NCI-H146 treated with DMSO at 0.1 percent for 48 hours (cell line): ENCODE results near the gene TTC7B.
A peak's percentile ranks its signal among the peaks of the same experiment; 100 is the strongest.

ENCODE experiments used
- DNase-seq: peaks from one replicate; lab custom pipeline; 2025; ENCODE audit not compliant: unreplicated experiment; lab: John Stamatoyannopoulos, UW

TTC7B gene

GRCh38 chr14:90742252-90742651 is 74.0 kb downstream of the TTC7B start:
- no peak for DNase-seq

- DNase-seq: no peak
Measured at GRCh38 chr14:90741682-90741946, 74.6 kb downstream of the TTC7B start.

GRCh38 chr14:90740946-90741681 is 75.1 kb downstream of the TTC7B start:
- no peak for DNase-seq

GRCh38 chr14:90740081-90740480 is 76.1 kb downstream of the TTC7B start:
- DNase-seq: no peak

DNA sequence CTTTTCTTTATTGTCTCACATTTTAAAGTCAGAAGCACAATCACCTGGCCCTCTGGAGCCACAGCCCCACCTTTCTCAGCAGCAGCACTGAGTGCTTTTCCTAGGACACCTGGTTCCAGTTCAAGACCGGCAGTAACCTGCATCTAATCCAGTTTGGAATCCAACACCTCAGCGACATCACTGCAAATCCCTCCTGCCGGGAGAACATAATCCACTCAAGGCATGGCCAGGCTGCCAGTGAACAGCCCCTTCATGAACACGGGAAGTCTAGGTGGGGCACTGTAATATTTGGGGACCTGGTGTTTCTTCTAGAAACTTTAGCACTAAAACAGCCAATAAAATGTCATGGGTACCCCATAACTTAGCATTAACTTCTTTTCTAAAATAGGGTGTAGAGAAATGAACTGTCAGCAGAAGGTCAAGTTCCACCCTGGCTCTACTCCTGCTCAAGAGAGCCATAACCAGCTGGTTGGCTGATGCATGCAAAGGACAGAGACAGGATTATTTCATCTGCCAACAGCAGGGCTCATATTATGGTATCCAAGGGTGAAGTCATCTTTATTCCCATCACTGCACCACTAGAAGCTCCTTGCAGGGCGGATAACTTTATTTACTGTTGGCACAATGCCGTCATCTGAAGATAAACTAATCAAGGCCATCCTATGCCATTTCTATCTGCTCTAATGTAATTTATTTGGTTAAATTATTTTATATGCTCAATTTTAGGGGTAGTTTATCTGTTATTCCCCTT is 76.7 kb downstream of the TTC7B start:
- no peak for DNase-seq

GRCh38 chr14:90733139-90733808 is 83.0 kb downstream of the TTC7B start:
- DNase-seq: no peak

DNA sequence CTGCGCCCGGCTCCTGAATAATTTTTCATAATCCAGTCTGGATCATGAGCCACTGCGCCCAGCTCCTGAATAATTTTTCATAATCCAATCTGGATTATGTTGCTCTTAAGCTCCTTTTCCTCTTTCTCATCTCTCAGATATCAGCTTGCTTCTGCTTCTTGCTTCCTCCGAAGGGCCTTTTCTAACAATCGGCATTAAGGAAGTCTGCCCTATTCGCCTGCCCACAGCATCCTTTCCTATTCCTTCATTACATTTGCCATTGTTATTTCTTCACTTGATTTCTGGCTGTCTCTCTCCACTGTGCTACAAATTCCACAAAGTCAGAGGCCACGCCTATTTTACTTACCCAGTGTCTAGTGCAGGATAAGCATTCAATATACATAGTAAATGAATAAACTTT is 83.5 kb downstream of the TTC7B start:
- no peak for DNase-seq

- DNase-seq: no peak
Measured at GRCh38 chr14:90732139-90732538, 84.1 kb downstream of the TTC7B start.

GRCh38 chr14:90731487-90731886 is 84.7 kb downstream of the TTC7B start:
- DNase-seq: no peak

DNA sequence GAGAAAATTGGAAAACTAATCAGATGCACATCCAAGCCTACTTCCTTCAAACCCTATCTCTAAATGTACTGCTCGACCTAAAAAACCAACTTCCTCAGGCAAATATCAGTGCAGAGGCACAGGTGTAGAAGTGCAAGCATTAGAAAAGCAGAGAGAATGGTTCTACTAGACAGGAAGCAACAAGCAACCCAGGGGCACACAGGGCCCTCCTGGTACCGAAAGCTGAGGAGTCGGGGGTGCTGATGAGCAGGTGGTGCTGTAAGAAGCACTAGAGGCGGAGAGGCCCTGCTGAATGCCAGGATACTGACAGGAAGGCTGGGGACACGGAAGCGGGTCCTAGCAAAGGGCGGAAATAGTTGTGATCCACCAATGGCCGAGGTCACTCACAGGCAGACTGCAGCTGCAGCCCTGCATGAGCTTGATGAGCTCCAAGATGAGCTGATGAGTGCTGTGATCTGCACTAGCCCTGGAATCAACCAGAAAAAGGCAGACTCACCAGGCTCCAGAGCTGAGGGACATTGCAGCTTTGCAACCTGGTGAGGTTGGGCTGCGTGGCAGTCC is 85.9 kb downstream of the TTC7B start:
- no peak for DNase-seq

DNA sequence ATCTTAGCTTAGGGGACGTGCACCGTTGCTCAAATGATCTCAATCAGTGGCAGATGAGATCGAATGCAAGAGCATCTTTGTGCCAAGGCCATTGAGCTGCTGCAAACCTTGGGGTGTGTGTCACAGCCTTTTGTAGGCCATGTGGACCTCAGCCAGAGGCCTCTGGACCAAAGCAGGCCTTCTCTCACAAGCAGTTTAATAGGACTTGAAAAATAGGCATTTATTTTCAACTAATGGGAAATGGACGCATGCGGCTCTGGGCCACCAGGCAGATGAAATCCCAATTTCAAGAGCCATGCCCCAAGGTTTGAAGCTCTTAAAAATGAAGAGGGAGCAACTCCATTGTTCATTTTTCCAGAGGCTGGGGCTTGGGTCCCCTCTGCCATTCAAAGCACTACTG is 87.3 kb downstream of the TTC7B start:
- no peak for DNase-seq

GRCh38 chr14:90727082-90727481 is 89.1 kb downstream of the TTC7B start:
- DNase-seq: no peak

DNA sequence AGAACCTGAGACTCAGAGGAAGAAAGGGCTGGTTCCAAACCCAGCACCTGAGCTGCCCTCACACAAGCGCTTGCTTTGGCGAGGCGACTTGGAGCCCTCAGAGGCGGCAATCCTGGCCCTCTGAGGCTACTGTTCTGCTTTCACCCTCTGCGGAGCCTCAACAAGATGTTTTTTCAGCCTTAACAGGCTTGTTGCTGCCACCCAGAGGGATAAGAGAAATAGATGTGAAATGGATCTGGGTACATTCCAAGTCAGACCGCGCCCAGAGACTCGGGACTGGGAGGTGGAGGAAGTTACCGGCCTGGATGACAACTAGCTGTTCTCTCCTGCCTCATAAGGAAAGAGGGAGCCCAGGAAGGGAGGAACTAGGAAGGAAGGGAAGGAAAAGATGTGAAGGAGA is 89.6 kb downstream of the TTC7B start:
- peak; percentile 49 for DNase-seq

GRCh38 chr14:90724866-90725265 is 91.4 kb downstream of the TTC7B start:
- DNase-seq: no peak

- DNase-seq: no peak
Measured at GRCh38 chr14:90722590-90722989, 93.6 kb downstream of the TTC7B start.

- DNase-seq: no peak
Measured at GRCh38 chr14:90721619-90722305, 94.5 kb downstream of the TTC7B start.

DNA sequence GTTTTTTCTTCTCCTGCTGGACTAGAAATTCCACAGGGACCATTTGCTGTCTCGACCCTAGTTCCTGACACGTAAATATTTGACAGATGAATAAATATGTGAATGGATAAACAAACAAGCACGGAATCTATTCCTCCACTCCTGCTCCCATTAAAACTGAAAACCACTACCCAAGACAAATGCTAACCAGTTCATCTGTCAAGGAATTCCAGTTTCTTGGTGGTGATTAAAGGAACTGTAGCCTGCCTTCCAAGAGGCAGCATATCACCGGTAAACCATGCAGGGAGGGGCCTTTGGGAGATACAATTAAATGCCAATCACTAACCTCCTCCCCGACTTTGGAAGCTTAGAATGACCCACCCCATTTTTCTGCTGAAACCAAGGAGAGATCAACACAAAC is 95.4 kb downstream of the TTC7B start:
- DNase-seq: no peak

GRCh38 chr14:90720336-90720735 is 95.9 kb downstream of the TTC7B start:
- no peak for DNase-seq

GRCh38 chr14:90717916-90718315 is 98.3 kb downstream of the TTC7B start:
- no peak for DNase-seq

- no peak for DNase-seq
Measured at GRCh38 chr14:90715993-90716392, 100.2 kb downstream of the TTC7B start.

- no peak for DNase-seq
Measured at GRCh38 chr14:90715495-90715894, 100.7 kb downstream of the TTC7B start.
